Measurements from ENCODE around the gene MAML2.

GRCh38 chr11:95994329-95994728 lies 348.7 kb downstream of the MAML2 start:
- TF ChIP-seq CTCF (IDR thresholded peaks at IDR 0.05) (no peak), POLR2A (IDR thresholded peaks at IDR 0.05) (no peak)
